ENCODE data around the gene CCDC190. TPM values are rescaled to one million over a fixed set of nuclear protein-coding genes. Genes with fewer than 3 reads are reported as not detected.
"Not testable (repeated sequence)": the region's sequence is repeated elsewhere in the genome, so short reads cannot be mapped to it uniquely, and the experiment has no call there.

Gene CCDC190
- total RNA-seq, 4 donors from 2014 or later = 0.26 TPM; not detected in 3

DNA sequence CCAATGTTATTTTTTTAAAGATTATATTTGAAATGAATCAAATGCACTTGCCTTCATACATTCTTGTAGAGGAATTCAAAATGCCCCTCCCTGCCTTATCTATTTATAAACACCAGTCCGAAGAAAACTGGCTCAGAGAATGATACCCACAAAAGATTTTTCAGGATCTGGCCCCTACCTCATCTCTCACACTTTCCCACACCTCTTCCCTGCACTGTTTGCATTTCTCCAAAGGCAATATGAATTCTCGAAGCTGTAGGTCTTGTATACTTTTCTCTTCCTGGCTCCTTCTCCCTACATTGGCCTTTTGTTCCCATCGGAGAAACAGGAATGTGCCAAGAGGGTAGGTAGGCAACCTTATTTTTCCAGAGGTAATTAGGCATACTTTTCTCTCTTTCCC, 12.0 kb upstream of the CCDC190 start:
- Histone ChIP-seq H3K27me3 (no peaks in the 10 kb centered on the region), H3K36me3 (no peaks in the 10 kb centered on the region), H3K4me1 (no peaks in the 10 kb centered on the region), H3K4me3 (no peak overlapping the region), H3K9me3 (no peaks in the 10 kb centered on the region), H3K27ac (replicated peaks in 1 of 4) (no peak overlapping the region)
- TF ChIP-seq POLR2AphosphoS5 (IDR thresholded peaks at IDR 0.05) = no peak
- TF ChIP-seq POLR2A (IDR thresholded peaks at IDR 0.05; ENCODE audit: low read depth) = no peak
- TF ChIP-seq, protein P1, sequence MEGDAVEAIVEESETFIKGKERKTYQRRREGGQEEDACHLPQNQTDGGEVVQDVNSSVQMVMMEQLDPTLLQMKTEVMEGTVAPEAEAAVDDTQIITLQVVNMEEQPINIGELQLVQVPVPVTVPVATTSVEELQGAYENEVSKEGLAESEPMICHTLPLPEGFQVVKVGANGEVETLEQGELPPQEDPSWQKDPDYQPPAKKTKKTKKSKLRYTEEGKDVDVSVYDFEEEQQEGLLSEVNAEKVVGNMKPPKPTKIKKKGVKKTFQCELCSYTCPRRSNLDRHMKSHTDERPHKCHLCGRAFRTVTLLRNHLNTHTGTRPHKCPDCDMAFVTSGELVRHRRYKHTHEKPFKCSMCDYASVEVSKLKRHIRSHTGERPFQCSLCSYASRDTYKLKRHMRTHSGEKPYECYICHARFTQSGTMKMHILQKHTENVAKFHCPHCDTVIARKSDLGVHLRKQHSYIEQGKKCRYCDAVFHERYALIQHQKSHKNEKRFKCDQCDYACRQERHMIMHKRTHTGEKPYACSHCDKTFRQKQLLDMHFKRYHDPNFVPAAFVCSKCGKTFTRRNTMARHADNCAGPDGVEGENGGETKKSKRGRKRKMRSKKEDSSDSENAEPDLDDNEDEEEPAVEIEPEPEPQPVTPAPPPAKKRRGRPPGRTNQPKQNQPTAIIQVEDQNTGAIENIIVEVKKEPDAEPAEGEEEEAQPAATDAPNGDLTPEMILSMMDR (IDR thresholded peaks at IDR 0.05) = no peak
- TF ChIP-seq EP300 (IDR thresholded peaks at IDR 0.05) = no peak
- 72% methylated on average over 3 of the region's 3 CpGs for WGBS
- intact Hi-C loops (cut with DNase I) = no loop called here
- no peak for DNase-seq (ENCODE audit: extremely low spot score)

DNA sequence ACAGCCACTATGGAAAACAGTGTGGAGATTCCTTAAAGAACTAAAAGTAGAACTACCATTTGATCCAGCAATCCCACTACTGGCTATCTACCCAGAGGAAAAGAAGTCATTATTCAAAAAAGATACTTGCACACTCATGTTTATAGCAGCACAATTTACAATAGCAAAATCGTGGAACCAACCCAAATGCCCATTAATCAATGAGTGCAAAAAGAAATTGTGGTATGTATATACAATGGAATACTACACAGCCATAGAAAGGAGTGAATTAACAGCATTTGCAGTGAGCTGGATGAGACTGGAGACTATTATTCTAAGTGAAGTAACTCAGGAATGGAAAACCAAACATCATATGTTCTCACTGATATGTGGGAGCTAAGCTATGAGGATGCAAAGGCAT, 10.4 kb upstream of the CCDC190 start:
- H3K27me3 ChIP-seq; H3K36me3 ChIP-seq; H3K27ac ChIP-seq (replicated peaks in 1 of 4); intact Hi-C loops (cut with DNase I); DNase-seq (ENCODE audit: extremely low spot score); H3K4me1 ChIP-seq; H3K4me3 ChIP-seq; H3K9me3 ChIP-seq: not testable (repeated sequence)
- 45% methylated on average over 1 of the region's 1 CpG for WGBS

DNA sequence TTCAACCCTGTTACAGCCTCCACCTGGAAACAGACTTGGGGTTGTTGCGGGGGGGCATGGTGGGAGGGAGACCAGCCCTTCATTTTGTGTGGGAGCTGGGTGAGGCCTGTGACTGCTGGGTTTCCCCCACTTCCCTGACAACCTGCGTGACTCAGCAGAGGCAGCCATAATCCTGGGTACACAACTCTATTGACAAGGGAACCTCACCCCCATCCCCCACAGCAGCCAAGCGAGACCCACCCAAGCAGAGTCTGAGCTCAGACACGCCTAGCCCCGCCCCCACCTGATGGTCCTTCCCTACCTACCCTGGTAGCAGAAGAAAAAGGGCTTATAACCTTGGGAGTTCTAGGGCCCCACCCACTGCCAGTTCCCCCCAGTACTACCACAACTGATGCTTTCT, 8.0 kb upstream of the CCDC190 start:
- TF ChIP-seq POLR2A (IDR thresholded peaks at IDR 0.05; ENCODE audit: low read depth) (no peak), EP300 (IDR thresholded peaks at IDR 0.05) (no peak), POLR2AphosphoS5 (IDR thresholded peaks at IDR 0.05) (no peak)
- TF ChIP-seq, protein P1 (IDR thresholded peaks at IDR 0.05) = no peak
- H3K4me3 ChIP-seq = no peak overlapping the region
- H3K27ac ChIP-seq (replicated peaks in 1 of 4) = no peak overlapping the region
- DNase-seq (ENCODE audit: extremely low spot score) = no peak
- WGBS = 92% methylated on average over 2 of the region's 5 CpGs
- intact Hi-C loops (cut with DNase I) = no loop called here
- H3K27me3 ChIP-seq = no peaks in the 10 kb centered on the region
- H3K36me3 ChIP-seq = no peaks in the 10 kb centered on the region
- H3K4me1 ChIP-seq = no peaks in the 10 kb centered on the region
- H3K9me3 ChIP-seq = no peaks in the 10 kb centered on the region

DNA sequence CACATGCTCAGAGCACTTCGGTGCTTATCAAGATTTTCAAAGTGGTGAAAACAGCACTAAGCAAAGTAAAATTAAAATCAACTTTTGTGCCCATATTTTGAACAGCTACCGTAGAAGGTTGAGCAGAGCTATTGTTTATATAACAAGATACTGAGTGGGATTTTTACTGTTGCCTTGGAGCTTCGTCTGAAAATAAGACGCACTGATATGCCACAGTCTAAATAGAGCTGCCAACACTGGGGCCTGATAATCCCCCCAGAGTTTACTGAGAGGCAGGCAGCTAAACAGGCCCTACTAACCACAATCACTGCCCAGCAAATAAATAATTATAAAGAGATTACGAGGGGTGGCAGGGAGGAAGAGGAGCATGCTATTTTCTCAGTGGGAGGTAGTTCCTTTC, 650 bp upstream of the CCDC190 start:
- H3K27ac ChIP-seq (replicated peaks in 1 of 4) = peak overlapping the region in 3 of 4 donors; percentile 3 to 56 (median 53)
- no peaks in the 10 kb centered on the region for H3K36me3 ChIP-seq
- no peak for DNase-seq (ENCODE audit: extremely low spot score)
- H3K4me1 ChIP-seq = peaks cover 6 to 16% (median 9%) of the 10 kb centered on the region in 4 donors
- WGBS = 42% methylated on average over 5 of the region's 5 CpGs
- H3K9me3 ChIP-seq = no peaks in the 10 kb centered on the region
- no peaks in the 10 kb centered on the region for H3K27me3 ChIP-seq
- no peak overlapping the region for H3K4me3 ChIP-seq
- TF ChIP-seq POLR2A (IDR thresholded peaks at IDR 0.05; ENCODE audit: low read depth) (no peak), EP300 (IDR thresholded peaks at IDR 0.05) (no peak), POLR2AphosphoS5 (IDR thresholded peaks at IDR 0.05) (no peak)
- intact Hi-C loops (cut with DNase I) = loop anchor here (5.0 kb wide), 1 partner anchor 316 kb away; no protein-coding TSS in a partner anchor

DNA sequence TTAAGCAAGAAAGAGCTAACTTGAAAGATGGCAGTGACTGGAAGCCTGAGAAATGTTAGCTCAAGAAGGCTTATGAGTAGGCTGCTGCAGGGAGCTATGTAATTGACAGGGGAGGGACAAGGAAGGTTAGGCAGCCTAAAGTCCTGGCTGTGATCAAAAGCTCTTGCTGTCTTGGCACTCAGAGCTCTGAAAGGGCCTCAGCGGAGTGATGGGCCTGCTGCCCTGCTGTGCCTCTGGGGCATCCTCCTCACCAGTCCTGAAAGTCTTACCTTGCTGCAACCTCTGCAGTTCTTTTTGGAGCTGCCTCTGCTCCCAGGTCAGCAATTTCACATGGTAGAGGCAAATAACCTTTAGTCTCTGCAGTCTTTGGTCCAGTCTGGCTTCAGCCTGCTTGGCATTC, 1.8 kb downstream of the CCDC190 start:
- Histone ChIP-seq H3K27ac (replicated peaks in 1 of 4) (no peak overlapping the region), H3K27me3 (no peaks in the 10 kb centered on the region), H3K9me3 (no peaks in the 10 kb centered on the region), H3K36me3 (no peaks in the 10 kb centered on the region), H3K4me1 (peaks cover 6 to 18% (median 11%) of the 10 kb centered on the region in 4 donors), H3K4me3 (no peak overlapping the region)
- 100% methylated on average over 1 of the region's 1 CpG for WGBS
- no peak for TF ChIP-seq POLR2A (IDR thresholded peaks at IDR 0.05; ENCODE audit: low read depth)
- TF ChIP-seq, protein P1 (IDR thresholded peaks at IDR 0.05) = no peak
- no peak for TF ChIP-seq POLR2AphosphoS5 (IDR thresholded peaks at IDR 0.05)
- no peak for TF ChIP-seq EP300 (IDR thresholded peaks at IDR 0.05)
- DNase-seq (ENCODE audit: extremely low spot score) = no peak
- intact Hi-C loops (cut with DNase I) = loop anchor here (5.0 kb wide), 1 partner anchor 208 kb away; the partner anchor contains the start of gene RGS4

DNA sequence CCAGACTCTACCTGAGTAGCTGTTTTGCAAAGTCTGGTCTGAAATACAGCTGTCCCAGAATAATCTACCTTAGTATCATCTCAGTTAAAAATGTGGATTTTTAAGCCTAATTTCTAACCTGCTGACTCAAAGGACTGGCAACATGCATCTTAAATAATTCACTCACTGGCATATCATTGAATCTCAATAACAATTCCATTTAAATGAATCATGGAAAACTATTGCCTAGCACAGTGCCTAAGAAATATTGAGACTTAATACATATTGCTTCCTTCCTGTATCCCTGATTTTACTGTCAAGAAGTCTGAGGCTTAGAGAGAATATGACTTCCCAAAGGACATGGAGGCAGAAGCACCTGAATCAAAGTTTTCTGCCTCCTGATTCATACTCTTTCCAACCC, 3.1 kb downstream of the CCDC190 start:
- DNase-seq (ENCODE audit: extremely low spot score) = no peak
- TF ChIP-seq, protein P1 (IDR thresholded peaks at IDR 0.05) = no peak
- TF ChIP-seq EP300 (IDR thresholded peaks at IDR 0.05) (no peak), POLR2A (IDR thresholded peaks at IDR 0.05; ENCODE audit: low read depth) (no peak), POLR2AphosphoS5 (IDR thresholded peaks at IDR 0.05) (no peak)
- intact Hi-C loops (cut with DNase I) = loop anchor here (5.0 kb wide), 1 partner anchor 209 kb away; the partner anchor contains the start of gene RGS4
- no peaks in the 10 kb centered on the region for H3K9me3 ChIP-seq
- peaks cover 6 to 18% (median 11%) of the 10 kb centered on the region in 4 donors for H3K4me1 ChIP-seq
- H3K4me3 ChIP-seq = no peak overlapping the region
- H3K27me3 ChIP-seq = no peaks in the 10 kb centered on the region
- H3K27ac ChIP-seq (replicated peaks in 1 of 4) = no peak overlapping the region
- no peaks in the 10 kb centered on the region for H3K36me3 ChIP-seq

Data from esophagus muscularis mucosa (tissue), 4 donors.